ENCODE measurements around the gene GAD2.

DNA sequence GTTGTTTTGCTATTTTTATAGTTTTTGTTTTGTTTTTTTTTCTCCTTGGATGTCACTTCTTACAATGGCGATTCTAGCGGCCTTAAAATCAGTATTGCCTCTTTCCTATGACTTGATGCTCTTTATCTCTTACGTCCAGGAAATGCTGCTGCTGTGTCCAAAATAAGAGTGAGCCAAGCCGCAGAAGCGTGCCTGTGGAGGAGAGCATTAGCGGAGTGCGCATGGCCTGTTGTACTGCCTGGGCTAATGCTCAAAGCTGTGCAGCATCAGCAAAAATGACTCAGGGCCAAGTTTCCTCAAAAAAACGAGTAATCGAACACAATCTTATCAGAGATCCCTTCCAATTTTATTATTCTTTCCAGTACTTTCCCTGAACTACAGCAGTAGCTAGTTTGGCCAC lies 18.5 kb upstream of the GAD2 start:
- no peak for TF ChIP-seq POLR2A (IDR thresholded peaks at IDR 0.05; ENCODE audit: low read length)
- TF ChIP-seq GATA1 (IDR thresholded peaks at IDR 0.05; ENCODE audit: low read depth, low read length), result no peak

Measured in erythroblast (primary cell).